Measurements from ENCODE around the gene H2AZ2.

DNA sequence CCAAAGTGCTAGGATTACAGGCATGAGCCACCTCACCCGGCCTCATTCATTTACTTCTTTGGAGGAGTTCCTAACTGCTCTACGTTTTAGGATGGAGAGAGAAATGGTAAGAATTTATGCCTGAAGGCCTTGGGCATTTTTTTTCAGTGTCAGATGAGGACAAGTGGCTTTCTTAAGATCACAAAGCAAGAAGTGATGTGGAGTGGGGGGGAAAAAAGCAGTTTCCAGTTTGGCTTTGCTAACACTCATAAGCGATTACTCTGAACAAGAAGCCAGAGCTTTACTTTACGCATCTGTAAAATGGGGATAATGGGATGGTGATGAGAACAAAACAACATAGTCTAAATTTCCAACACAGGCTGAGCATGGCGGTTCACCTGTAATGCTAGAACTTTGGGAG is 54.0 kb downstream of the H2AZ2 start:
- no peak for TF ChIP-seq FOXP2 (optimal IDR thresholded peaks at IDR 0.05; ENCODE audit: borderline replicate concordance, extremely low read depth, extremely low read length, insufficient read depth)
- TF ChIP-seq TAF1 (IDR thresholded peaks at IDR 0.05; ENCODE audit: borderline replicate concordance, insufficient read depth, low read length): no peak
- TF ChIP-seq, protein P1, sequence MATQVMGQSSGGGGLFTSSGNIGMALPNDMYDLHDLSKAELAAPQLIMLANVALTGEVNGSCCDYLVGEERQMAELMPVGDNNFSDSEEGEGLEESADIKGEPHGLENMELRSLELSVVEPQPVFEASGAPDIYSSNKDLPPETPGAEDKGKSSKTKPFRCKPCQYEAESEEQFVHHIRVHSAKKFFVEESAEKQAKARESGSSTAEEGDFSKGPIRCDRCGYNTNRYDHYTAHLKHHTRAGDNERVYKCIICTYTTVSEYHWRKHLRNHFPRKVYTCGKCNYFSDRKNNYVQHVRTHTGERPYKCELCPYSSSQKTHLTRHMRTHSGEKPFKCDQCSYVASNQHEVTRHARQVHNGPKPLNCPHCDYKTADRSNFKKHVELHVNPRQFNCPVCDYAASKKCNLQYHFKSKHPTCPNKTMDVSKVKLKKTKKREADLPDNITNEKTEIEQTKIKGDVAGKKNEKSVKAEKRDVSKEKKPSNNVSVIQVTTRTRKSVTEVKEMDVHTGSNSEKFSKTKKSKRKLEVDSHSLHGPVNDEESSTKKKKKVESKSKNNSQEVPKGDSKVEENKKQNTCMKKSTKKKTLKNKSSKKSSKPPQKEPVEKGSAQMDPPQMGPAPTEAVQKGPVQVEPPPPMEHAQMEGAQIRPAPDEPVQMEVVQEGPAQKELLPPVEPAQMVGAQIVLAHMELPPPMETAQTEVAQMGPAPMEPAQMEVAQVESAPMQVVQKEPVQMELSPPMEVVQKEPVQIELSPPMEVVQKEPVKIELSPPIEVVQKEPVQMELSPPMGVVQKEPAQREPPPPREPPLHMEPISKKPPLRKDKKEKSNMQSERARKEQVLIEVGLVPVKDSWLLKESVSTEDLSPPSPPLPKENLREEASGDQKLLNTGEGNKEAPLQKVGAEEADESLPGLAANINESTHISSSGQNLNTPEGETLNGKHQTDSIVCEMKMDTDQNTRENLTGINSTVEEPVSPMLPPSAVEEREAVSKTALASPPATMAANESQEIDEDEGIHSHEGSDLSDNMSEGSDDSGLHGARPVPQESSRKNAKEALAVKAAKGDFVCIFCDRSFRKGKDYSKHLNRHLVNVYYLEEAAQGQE (IDR thresholded peaks at IDR 0.05; ENCODE audit: insufficient read depth in 1 of 2, low read depth in 2 of 2, low read length in 2 of 2): no peak
- TF ChIP-seq POLR2AphosphoS5 (IDR thresholded peaks at IDR 0.05; ENCODE audit: low read depth, low read length): no peak
- no peak for TF ChIP-seq SIN3A (IDR thresholded peaks at IDR 0.05; ENCODE audit: borderline replicate concordance, insufficient read depth, low read length)

Data from PFSK-1 (cell line).